ENCODE measurements around the gene CPXM2.

The CPXM2 gene

DNA sequence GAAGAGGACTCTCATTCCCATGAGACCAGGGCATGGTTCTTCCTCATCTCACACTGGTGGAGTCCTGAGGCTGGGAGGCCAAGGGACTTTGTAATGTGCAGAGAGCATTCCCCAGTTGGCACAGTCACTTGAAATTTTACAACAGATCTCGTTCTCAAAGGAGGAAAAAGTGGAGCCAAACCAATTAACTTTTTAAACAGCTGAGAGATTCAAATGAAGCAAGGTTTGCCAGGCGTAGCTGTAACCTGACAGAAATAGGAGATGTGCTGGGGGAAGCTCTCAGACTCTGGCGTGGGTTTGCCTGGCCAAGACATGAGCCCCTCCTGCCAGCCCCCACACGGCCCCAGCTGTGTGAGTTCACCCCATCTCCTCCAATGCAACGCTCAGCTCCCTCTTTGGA is 12.0 kb upstream of the CPXM2 start:
- no peak for DNase-seq

DNA sequence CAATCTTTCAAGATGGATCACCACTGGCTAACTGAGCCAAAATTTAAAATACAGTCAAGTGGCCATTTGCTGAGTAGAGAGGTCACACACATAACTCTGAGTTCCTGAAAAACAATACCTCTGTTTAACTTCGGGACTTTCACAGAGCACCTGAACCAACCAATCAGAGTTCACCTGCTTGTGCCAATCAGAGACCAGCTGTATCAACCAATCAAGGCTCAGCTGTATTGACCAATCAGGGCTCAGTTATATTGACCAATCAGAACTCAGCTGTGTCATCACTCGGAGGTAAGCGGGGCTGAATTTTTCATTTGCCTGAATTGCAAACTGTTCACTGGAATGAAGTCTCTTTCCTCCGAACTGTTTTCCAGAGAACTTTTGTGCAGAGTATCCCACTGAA is 10.0 kb upstream of the CPXM2 start:
- no peak for DNase-seq

- DNase-seq, result no peak
Measured at GRCh38 chr10:123897146-123897545, 5.5 kb upstream of the CPXM2 start.

DNA sequence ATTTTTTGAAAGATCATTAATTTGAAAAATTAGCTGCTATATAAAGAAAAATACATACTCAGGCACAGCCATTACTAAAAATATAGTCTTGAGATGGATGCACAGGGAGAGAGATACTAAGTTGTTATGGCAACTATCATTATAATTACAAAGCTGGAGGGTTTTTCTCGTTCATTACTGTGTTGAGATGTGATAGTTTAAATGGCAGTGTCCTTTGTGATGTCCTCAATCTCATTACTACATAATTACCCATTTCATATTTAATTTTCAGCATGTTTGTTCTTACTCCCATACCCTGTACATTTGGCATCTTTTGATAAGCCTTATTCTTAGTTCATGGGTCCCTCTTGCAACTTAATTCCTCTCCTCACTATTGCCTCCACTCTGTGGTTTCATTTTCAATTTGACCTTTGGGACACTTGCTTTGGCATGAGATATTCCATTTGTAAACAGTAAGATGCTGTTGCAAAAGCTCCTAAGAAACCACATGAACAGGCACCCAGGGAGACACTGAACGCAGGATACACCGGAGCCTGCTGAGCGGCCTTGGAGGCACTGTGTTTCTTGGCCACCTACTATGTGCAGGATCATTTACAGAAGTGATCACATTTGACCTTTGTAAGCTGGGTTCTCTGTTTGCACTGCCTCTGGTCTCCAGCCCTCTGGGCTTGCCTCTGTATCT is 4.8 kb upstream of the CPXM2 start:
- no peak for DNase-seq

DNA sequence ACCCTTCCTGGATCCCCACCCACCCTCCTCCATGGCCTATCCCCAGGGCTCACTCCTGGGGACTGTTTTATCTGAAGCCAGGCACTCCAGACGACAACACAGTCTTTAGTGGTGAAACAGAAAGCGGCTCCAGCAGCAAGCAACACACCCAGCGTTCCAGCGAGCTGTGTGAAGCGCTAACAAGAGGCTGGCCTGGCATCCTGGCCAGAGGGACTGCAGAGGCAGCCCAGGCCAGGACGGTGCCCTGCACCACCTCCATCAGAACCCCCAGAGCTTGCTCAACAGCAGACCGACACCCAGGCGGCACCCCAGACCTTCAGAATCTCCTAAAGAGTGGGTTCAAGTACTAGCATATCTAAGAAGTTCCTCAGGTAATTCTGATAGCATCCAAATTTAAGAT is 2.0 kb upstream of the CPXM2 start:
- DNase-seq, result no peak

- no peak for DNase-seq
Measured at GRCh38 chr10:123890756-123891143, 857 bp downstream of the CPXM2 start.

DNA sequence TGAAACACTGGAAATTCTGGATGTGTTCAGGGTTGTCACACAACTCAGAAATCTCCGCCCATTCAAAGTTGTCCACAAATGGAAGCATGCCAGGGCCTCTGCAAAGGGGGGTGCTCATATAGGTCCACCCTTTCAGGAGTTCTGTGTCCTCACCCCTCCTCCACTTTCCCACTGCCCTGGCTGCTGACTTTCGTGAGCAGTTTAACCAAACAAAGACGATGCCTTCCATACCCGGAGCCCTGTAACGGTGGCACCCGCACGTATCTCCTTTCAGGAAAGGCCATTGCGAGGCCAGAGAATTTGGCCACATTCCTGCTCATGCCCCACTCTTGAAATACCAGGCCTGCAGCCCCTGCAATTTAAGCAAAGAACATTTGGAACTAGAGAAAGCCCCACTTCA is 1.4 kb downstream of the CPXM2 start:
- no peak for DNase-seq

DNA sequence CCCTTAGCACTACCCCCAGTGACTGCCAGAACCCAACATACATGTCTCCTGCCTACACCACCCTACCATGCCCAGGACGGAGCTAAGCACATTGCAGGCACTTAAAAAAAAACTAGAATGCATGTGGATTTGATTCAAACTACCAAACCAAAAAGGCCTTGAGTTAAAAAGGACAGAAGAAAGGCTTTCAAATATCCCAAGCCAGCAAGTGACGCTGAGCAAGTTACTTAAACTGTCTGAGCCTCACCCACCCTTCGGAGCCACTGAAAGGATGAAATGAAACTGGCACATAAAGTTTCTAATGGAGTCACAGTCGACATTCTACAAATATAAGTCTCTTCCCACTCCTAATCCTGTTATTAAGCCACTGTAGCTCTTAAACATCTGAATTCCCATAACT is 1.8 kb downstream of the CPXM2 start:
- no peak for DNase-seq

DNA sequence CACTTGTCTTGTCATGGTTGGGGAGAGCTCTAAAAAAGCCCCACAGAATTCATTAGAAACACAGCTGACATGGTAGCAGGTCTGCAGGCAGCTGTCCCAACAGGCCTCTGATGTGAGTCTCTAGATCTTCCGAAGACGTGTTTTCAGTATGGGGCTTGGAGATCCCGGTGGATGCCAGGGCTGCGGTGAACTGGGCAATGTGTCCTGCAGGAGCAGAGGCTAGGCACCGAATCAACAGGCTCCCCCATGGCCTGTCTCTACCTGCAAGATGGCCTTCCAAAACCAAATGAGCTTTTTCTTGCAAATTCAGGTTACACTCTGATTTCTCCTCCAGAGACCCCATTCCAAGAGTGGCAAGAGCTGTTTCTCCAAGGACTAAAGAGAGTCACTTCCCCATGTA is 2.9 kb downstream of the CPXM2 start:
- DNase-seq, result no peak

- DNase-seq, result no peak
Measured at GRCh38 chr10:123888256-123888655, 3.4 kb downstream of the CPXM2 start.

DNA sequence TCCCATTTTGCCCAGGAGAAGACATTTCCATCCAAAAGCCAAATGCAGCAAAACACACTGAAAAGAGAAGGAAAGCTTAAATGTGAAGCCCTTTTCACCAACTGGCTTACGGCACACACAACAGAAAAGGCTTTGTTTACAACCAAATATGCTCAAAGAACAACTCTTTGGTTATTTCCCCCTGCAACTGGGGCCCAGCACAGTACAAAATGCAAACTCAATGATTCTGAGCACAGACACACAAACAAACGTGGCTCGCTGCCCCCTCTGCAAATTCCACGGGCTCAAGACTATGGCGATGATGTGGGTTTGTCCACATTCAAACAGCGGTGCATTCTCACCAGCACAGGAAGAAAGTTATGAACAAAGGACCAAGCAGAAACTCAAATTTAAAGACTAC is 5.3 kb downstream of the CPXM2 start:
- no peak for DNase-seq

DNA sequence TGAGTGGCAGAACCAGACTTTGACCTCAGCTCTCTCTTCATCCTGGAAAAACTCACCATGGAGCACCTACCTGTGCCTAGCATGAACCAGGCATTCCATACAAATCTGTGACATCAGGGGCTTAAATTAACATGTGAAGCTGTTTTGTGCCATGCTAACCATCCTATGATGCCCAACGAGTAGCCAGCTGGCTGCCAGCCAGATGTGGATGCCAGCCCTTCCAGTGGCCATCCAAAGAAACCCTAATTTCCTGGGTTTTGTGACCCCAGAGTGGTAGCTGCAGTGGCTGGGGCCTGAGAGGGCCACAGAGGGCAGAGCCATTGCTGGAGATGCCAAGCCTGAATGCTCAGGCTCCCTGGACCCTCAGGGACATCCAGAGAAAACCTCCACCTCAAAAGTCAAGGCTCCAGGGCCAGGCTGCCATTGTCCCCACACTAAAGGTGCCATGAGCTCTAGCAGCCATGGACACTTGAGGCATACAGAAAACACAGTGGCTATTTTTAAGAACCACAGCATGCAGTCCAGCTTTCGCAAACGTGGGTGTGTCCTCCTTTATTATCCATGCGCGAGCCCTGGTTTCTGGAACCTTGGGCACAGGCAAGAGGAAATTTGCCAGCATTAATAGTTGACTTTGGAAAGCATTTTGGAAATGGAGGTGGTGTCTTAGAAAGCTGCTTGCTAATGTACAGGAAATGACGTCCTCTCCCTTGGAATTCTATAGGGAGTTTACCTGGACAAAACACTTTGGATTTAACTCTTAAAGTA is 6.0 kb downstream of the CPXM2 start:
- DNase-seq, result no peak

DNA sequence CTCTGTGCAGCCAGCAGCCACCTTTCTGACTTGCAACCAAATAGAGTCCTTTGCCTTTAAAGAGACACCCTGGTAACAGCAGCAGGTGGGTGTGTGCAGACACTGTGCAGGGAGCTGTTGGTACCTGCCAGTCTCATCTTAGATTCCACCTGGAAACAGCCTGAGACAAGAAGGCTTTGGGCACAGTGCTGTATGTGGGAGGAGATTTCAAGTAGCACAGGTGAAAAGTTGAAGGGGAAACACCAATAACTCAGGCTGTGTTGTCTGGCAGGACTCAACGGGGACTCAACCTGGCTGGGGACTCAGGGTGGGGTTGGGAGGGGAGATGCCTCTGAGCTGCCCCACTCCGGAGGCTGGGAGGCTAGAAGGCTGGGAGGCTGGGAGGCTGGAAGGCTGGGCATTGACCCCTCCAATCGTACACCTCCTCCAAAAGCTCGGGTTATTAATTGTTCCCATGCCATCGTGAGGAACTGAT is 6.7 kb downstream of the CPXM2 start:
- peak; percentile 34 for DNase-seq

DNA sequence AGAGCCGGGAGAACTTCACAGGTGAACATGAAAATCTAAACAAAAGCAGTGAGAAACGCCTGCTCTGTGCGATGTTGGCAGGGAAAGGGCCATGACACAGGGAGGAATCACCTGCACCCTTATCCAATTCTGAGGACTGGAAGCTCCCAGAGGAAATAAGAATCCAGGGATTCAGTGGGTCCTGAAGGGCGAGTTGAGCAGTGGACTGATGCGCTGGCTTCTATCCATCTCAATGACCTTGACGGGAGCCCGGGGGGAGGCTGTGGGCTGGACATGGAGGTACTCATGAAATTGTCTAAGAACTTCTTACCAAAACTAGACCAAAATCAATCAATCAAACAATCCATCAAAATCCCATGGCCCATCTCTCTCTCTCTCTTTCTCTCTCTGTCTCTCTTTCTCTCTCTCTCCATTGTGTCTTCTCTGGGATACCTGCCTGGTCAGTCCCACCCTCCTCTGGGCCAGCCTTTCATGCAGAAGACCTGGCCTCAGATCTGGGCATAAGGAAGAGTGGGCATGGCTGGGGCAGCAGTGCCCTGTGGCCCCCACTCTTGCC is 7.2 kb downstream of the CPXM2 start:
- no peak for DNase-seq

DNA sequence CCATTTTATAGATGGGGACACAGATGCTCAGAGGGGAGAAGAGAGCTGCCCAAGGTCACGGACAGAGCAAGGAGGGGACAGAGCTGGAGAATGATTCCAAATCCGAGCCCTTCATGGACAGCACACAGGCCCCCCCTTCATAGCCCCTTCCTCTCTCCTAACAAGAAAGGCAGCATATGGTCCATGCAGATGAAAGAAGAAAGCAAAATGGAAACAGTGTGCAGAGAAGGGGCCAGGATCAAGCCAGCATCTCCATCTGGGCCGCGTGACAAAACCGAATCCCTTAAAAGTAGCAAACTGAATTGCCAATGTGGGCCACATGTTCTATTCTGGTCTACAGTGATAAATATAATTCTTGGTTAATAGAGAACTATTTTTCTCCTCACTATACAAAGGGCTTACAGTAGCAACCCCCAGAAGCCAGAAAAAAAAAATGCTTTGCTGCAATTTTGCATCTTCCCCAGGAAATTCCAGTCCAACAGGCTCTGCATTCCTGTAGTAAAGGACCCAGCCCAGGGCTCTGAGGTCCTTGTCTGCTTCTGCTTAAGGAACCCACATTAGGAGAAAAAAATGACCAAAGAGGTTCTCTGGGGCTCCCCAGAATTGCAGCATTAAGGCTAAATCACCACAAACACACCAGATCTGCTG is 7.8 kb downstream of the CPXM2 start:
- no peak for DNase-seq

DNA sequence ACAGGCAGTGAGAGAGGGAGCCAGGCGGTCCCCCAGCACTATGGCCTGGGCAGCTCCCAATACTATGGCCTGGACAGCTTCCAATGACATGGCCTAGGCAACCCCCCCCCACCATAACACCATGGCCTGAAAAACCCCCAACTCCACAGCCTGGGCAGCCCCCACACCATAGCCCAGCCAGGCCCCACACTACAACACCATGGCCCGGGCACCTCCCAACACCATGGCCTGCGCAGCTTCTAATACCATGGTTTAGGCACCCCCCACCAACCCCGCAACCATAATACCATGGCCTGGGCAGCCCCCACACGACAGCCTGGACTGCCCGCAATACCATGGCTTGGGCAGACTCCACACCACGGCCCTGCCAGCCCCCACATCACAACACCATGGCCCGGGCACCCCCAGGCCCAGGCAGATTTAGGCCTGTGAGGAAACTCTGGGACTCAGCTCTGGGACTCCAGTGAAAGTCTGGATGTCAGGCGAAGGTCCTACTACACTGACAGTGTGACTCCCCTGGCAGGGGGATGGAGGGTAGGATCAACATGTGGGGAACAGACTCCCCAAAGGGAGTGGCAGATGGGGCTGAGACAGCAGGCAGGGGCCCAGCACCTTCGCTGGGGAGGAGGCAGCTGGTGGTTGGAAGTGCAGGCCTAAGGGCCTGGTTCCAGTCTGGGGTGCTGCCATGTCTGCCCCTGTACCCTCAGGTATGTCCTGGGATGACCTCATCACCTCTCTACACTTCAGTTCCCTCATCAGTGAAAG is 8.7 kb downstream of the CPXM2 start:
- DNase-seq, result no peak

DNA sequence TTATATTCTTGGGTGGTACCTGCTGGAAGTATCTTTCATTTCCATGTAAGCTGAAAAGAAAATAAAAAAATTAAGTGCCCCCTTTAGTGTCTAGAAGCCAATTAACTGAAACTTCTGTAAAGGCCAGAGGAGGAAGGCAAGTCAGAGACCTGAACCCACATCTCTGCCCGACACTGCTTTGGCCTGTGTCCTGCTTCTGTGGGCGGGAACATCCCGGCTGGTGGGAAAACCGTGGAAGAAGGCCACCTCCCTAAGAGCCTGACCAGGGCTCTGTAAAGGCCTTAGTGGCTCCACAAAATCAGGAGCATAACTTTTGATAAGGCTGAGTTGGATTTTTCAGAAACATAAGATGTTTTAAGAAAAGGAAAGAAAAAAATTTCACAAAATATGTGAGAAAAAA is 9.4 kb downstream of the CPXM2 start:
- DNase-seq, result no peak

- no peak for DNase-seq
Measured at GRCh38 chr10:123879606-123880257, 11.9 kb downstream of the CPXM2 start.

DNA sequence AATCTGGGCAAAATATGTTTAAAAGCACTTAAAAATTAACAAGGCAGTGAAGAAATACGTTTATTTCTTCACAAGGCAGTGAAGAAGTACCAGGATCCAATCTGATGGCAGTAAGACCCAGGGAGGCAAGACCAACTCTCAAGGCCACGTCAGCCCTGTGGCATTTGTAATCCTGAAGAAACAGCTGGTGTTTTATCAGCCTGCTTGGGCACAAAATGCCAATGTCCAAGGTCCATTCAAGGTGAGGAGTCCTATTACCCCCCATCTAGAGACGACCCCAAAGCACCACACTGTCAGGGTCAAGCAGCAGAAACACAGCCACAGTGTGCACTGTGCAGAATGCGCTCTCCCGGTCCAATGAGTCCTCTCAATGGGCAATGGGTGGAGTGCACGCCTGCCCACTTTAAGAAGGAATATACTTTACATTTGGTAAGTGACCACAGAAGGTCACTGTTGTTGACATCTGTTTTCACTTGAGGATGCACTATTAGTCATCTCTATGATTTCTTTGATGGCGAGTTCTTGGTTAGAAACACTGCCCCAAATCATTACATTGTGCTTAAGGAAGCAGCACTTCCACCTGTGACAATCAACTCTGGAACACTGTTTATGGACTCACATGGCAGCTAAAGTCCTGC is 12.8 kb downstream of the CPXM2 start:
- DNase-seq, result no peak

DNA sequence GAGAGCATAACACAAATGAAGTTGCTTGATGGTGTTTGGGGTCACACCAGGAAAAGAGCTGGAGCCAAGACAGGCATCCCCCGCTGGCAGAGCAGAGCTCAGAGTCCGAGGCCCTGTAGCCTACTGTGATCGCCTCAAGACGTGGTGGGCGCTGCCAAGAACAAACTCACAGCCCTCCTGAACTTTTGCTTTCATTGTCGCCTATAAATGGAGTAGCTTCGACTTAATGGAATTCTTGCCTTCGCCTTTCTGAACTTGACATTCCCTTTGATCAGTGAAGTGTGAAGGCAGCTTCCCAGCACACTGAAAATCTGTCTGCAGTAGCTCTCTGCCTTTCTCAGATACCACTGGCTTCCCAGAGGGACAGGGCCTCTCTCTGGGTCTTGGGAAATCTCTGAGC is 21.3 kb downstream of the CPXM2 start:
- no peak for DNase-seq

DNA sequence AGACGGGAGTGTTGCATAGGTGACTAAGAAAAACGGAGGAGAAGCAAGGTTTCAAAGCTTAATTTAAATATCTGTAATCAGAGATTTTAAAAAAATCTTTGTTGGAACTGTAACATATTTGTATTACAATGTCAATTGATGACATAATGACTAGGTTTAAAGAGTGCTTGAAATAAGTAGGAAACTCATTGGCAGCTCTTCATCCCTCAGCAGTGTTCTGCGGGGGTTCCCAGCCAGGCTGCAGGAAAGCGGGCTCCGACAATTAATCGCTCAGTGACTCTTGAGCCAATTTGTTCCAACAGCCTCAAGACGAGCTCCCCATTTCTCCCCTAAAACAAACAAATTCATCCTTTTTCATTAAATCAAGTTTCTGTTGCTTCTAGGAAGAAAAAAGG is 22.6 kb downstream of the CPXM2 start:
- no peak for DNase-seq
